ENCODE measurements around the gene TAF4. TPM values are rescaled to one million over a fixed set of nuclear protein-coding genes. Genes with fewer than 3 reads are reported as not detected.

TAF4 gene, protein sequence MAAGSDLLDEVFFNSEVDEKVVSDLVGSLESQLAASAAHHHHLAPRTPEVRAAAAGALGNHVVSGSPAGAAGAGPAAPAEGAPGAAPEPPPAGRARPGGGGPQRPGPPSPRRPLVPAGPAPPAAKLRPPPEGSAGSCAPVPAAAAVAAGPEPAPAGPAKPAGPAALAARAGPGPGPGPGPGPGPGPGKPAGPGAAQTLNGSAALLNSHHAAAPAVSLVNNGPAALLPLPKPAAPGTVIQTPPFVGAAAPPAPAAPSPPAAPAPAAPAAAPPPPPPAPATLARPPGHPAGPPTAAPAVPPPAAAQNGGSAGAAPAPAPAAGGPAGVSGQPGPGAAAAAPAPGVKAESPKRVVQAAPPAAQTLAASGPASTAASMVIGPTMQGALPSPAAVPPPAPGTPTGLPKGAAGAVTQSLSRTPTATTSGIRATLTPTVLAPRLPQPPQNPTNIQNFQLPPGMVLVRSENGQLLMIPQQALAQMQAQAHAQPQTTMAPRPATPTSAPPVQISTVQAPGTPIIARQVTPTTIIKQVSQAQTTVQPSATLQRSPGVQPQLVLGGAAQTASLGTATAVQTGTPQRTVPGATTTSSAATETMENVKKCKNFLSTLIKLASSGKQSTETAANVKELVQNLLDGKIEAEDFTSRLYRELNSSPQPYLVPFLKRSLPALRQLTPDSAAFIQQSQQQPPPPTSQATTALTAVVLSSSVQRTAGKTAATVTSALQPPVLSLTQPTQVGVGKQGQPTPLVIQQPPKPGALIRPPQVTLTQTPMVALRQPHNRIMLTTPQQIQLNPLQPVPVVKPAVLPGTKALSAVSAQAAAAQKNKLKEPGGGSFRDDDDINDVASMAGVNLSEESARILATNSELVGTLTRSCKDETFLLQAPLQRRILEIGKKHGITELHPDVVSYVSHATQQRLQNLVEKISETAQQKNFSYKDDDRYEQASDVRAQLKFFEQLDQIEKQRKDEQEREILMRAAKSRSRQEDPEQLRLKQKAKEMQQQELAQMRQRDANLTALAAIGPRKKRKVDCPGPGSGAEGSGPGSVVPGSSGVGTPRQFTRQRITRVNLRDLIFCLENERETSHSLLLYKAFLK
- total RNA-seq: 10 to 100 TPM in 2 of 4 donors, 1 to 10 TPM in 2; 7.1 to 15.9 (median 11.9) TPM

DNA sequence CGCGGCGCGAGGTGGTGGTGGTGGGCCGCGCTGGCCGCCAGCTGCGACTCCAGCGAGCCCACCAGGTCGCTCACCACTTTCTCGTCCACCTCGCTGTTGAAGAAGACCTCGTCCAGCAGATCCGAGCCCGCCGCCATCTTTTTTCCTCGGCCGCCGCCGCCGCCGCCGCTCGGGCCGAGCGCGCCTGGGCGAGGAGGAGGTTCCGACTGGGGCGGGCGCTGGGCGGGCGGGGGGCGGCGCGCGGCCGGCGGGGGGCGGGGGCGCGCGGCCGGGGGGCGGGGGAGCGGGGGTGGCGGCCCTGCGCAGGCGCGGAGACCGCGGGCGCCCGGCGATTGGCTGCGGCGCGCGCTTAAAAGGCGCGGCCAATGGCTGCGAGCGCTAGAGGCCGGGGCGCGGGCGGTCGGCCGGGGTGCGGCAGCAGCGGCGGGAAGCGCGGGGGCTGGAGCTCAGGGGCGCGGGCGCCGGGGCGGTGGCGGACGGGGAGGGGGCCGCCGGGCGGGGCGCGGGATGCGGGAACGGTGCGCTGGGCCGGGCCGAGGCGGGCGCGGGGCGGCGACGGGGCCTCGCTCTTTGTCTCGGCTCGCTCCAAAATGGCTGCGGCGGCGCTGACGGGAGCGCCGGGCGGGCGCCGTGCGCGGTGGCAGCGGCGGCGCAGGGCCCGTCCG, at the start of gene TAF4:
TSS of gene TAF4 (minus strand) at position 208 of the 665 bp plus-strand sequence. CDS start at position 137, 71 bp downstream.
- ATAC-seq (ENCODE audit: low FRiP score) (peak; percentile 81), DNase-seq (ENCODE audit: low spot score) (no peak)
- TF ChIP-seq, protein P1, sequence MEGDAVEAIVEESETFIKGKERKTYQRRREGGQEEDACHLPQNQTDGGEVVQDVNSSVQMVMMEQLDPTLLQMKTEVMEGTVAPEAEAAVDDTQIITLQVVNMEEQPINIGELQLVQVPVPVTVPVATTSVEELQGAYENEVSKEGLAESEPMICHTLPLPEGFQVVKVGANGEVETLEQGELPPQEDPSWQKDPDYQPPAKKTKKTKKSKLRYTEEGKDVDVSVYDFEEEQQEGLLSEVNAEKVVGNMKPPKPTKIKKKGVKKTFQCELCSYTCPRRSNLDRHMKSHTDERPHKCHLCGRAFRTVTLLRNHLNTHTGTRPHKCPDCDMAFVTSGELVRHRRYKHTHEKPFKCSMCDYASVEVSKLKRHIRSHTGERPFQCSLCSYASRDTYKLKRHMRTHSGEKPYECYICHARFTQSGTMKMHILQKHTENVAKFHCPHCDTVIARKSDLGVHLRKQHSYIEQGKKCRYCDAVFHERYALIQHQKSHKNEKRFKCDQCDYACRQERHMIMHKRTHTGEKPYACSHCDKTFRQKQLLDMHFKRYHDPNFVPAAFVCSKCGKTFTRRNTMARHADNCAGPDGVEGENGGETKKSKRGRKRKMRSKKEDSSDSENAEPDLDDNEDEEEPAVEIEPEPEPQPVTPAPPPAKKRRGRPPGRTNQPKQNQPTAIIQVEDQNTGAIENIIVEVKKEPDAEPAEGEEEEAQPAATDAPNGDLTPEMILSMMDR (IDR thresholded peaks at IDR 0.05): no peak

DNA sequence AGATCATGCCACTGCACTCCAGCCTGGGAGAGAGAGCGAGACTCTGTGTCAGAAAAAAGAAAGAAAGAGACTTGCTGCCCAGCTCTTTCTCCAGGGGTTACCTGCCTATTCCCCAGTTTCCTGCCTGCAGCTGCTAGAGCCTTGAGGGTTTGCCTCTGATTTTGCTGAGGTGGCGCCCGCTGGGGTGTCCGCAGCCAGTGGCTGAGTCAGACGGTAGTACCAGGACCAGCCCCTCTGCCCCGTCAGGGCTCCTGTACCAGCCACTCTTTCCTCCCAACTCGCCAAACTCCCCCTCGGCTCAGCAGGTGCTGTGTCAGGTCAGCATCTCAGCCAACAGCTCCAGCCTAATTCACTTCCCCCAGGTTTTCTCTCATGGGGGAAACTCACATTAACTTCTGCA, 49.2 kb upstream of the TAF4 start:
- TF ChIP-seq, protein P1 (IDR thresholded peaks at IDR 0.05): no peak
- no peak for DNase-seq (ENCODE audit: low spot score)
- no peak for ATAC-seq (ENCODE audit: low FRiP score)

DNA sequence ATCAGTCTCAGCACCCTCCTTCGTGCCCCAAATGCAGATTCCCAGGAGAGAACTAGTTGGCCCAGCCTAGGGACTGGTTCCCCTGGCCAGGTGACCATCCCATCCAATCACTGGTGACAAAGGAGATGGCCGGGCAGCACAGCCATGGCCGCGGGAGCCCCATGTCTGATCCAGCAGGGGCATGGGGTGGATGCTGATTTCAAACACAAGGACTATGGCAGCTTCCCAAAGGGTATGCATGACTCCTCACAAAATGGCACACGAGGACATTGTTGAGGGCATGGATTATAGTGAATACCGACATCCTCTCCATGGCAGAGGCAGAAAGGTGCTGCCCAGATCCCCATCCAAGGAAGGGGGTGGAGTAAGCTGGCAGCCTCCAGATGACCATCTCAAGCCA, 46.7 kb upstream of the TAF4 start:
- ATAC-seq (ENCODE audit: low FRiP score) (no peak), DNase-seq (ENCODE audit: low spot score) (no peak)
- TF ChIP-seq, protein P1 (IDR thresholded peaks at IDR 0.05): no peak

DNA sequence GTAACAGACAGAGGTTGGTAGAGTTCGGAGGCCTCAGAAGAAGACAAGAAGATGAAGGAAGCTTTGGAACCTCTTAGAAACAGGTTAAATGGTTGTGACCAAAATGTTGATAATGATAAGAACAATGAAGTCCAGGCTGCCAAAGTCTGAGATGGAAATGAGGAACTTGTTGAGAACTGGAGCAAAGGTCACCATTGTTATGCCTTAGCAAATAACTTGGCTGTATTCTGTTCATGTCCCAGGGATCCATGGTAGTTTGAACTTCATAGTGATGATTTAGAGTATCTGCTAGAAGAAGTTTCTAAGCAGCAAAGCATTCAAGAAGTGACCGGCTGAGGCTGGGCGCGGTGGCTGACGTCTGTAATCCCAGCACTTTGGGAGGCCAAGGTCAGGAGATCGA, 45.5 kb upstream of the TAF4 start:
- TF ChIP-seq, protein P1 (IDR thresholded peaks at IDR 0.05): no peak
- ATAC-seq (ENCODE audit: low FRiP score) (no peak), DNase-seq (ENCODE audit: low spot score) (no peak)

DNA sequence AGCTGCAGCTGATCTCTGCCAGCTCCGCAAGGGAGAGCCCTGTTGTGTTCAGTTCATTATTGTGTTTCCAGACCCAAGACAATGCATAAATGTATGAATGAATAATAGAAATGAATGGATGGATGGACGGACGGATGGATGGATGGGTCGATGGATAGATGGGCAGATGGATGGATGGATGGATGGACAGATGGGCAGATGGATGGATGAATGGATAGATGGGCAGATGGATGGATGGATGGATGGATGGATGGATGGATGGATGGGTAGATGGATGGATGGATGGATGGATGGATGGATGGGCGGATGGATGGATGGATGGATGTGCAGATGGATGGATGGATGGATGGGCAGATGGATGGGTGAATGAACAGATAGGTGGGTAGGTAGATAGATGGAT, 39.9 kb upstream of the TAF4 start:
- DNase-seq (ENCODE audit: low spot score) (no peak), ATAC-seq (ENCODE audit: low FRiP score) (no peak)
- TF ChIP-seq, protein P1 (IDR thresholded peaks at IDR 0.05): no peak

DNA sequence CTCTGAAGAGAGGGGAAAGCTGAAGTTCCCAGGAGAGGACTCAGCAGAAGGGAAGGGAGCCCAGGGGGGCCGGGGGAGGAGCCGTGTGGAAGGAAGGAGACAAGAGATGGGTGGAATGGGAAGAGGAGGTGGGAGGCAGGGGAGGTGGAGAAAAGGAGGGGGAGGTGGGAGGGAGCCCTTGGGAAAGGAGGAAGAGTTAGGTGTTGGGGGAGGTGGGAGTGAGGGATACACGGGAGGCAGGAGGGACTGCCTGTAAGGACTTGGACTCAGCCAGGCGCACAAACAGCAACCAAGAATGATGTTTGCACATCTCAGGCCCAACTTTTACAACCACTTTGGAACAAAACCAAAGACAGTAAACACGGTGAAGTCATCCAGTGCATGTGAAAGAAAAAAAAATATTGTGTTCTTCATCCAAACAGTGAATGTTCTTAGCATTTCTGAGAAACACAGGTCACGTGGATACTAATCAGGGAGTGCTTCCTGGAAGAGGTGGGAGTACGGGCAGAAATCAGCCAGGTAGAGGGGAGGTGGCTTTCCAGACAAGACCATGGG, 39.2 kb upstream of the TAF4 start:
- DNase-seq (ENCODE audit: low spot score): no peak

More for the DNA sequence above, 39.2 kb upstream of the TAF4 start:
- TF ChIP-seq, protein P1 (IDR thresholded peaks at IDR 0.05): no peak
- peak; percentile 56 for ATAC-seq (ENCODE audit: low FRiP score)

Measured in omental fat pad (tissue), 4 donors.